OCI-LY1 (cell line): ENCODE results near the gene CNGA1.
A peak's percentile ranks its signal among the peaks of the same experiment; 100 is the strongest.

ENCODE experiments used
- H2AFZ ChIP-seq: fragments of 200-600 bp; sonication (generic), shearing (Covaris generic); 2 replicates; pipeline ENCODE4 v1.6.0; 2014; ENCODE audit warnings: antibody characterized with exemption, mild to moderate bottlenecking, low read length
- H3F3A ChIP-seq: fragments of 200-600 bp; sonication (generic), shearing (Covaris generic); 2 replicates; pipeline ENCODE4 v1.6.0; 2014; ENCODE audit warnings: mild to moderate bottlenecking, antibody characterized with exemption, low read length, moderate library complexity; ENCODE audit not compliant: insufficient read depth
- H3K27ac ChIP-seq: fragments of 200-600 bp; sonication (generic); 2 replicates; pipeline ENCODE4 v1.5.1; 2014; ENCODE audit warnings: low read length, mixed run types, mild to moderate bottlenecking, low read depth; ENCODE audit not compliant: poor library complexity, severe bottlenecking
- H3K27me3 ChIP-seq: fragments of 200-600 bp; sonication (generic); 2 replicates; pipeline ENCODE4 v1.6.0; 2014; ENCODE audit warnings: antibody characterized with exemption, mild to moderate bottlenecking, low read length, moderate library complexity; ENCODE audit not compliant: insufficient read depth
- H3K36me3 ChIP-seq: fragments of 200-600 bp; sonication (generic); 2 replicates; pipeline ENCODE4 v1.6.1; 2014; ENCODE audit warnings: mild to moderate bottlenecking, antibody characterized with exemption, low read length, moderate library complexity, mixed read lengths; ENCODE audit not compliant: insufficient read depth
- H3K4me1 ChIP-seq: fragments of 200-600 bp; sonication (generic); 2 replicates; pipeline ENCODE4 v1.5.1; 2014; ENCODE audit warnings: mild to moderate bottlenecking, low read length, moderate library complexity; ENCODE audit not compliant: insufficient read depth, severe bottlenecking
- H3K4me2 ChIP-seq: fragments of 200-600 bp; sonication (generic), shearing (Covaris generic); 2 replicates; pipeline ENCODE4 v1.6.1; 2014; ENCODE audit warnings: low read length
- H3K4me3 ChIP-seq: fragments of 200-600 bp; sonication (generic); 2 replicates; pipeline ENCODE4 v1.5.1; 2014; ENCODE audit warnings: low read length, low read depth, mild to moderate bottlenecking, mixed read lengths; ENCODE audit not compliant: poor library complexity, severe bottlenecking
- H3K79me2 ChIP-seq: fragments of 200-600 bp; shearing (Covaris generic); 2 replicates; pipeline ENCODE4 v1.6.1; 2016; ENCODE audit warnings: mixed run types, low read length, mixed read lengths; ENCODE audit not compliant: insufficient read depth
- H3K9ac ChIP-seq: fragments of 200-600 bp; sonication (generic), shearing (Covaris generic); 2 replicates; pipeline ENCODE4 v1.6.1; 2014; ENCODE audit warnings: mild to moderate bottlenecking, low read length, mixed read lengths
- H3K9me2 ChIP-seq: fragments of 200-600 bp; sonication (generic), shearing (Covaris generic); 2 replicates; pipeline ENCODE4 v1.6.1; 2014; ENCODE audit warnings: low read depth, mild to moderate bottlenecking, low read length, mixed read lengths
- H3K9me3 ChIP-seq: fragments of 200-600 bp; shearing (Covaris generic); 2 replicates; pipeline ENCODE4 v1.6.1; 2014; ENCODE audit warnings: low read length, mixed read lengths
- H4K20me1 ChIP-seq: fragments of 200-600 bp; sonication (generic), shearing (Covaris generic); 2 replicates; pipeline ENCODE4 v1.6.0; 2016; ENCODE audit warnings: mild to moderate bottlenecking, low read length; ENCODE audit not compliant: insufficient read depth
- EZH2 ChIP-seq: fragments of 200-600 bp; sonication (generic), shearing (Covaris generic); IDR thresholded peaks from 2 replicates; pipeline ENCODE4 v1.8.0; 2017; ENCODE audit warnings: borderline replicate concordance, mixed run types, mild to moderate bottlenecking, antibody characterized with exemption, low read length, moderate library complexity, mixed read lengths
- TF ChIP-seq, protein P1 (sequence below): fragments of 200-600 bp; sonication (generic), shearing (Covaris generic); IDR thresholded peaks from 2 replicates; pipeline ENCODE4 v1.5.1; 2017; ENCODE audit warnings: mild to moderate bottlenecking, antibody characterized with exemption, low read length, moderate library complexity, mixed read lengths

Gene CNGA1

DNA sequence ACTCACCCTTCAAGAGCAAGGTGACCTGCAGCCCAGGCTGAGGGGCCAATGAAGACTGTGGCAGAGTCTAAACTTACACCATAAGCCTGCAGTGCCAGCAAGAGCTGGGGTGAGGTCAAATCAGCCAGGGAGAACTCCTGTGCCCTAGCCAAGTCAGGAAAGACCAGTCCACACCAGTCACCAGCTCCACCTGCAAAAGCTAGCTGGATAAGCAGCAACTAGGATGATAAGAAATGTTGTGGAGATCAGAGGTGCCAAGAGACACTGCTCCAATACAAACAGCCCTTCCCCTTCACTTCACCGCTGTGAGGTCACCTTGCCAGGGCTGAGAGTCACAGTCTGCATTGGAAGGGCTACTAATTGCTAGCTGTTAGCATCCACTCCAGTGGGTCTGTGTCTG, 31.4 kb upstream of the CNGA1 start:
- H3K9me3 ChIP-seq: no peaks in the 10 kb centered on the region
- no peak overlapping the region for H3K4me3 ChIP-seq
- peak overlapping the region; percentile 35 for H3K4me2 ChIP-seq
- H3K27me3 ChIP-seq: no peaks in the 10 kb centered on the region
- H3F3A ChIP-seq: no peaks in the 10 kb centered on the region
- H3K4me1 ChIP-seq: peaks cover 56% of the 10 kb centered on the region
- no peaks in the 10 kb centered on the region for H3K79me2 ChIP-seq
- no peaks in the 10 kb centered on the region for H3K36me3 ChIP-seq
- H3K9me2 ChIP-seq: no peaks in the 10 kb centered on the region
- H3K27ac ChIP-seq: peak overlapping the region; percentile 53
- H4K20me1 ChIP-seq: no peaks in the 10 kb centered on the region
- no peak overlapping the region; the same call in 1 of the 2 replicates for H3K9ac ChIP-seq
- TF ChIP-seq, protein P1, sequence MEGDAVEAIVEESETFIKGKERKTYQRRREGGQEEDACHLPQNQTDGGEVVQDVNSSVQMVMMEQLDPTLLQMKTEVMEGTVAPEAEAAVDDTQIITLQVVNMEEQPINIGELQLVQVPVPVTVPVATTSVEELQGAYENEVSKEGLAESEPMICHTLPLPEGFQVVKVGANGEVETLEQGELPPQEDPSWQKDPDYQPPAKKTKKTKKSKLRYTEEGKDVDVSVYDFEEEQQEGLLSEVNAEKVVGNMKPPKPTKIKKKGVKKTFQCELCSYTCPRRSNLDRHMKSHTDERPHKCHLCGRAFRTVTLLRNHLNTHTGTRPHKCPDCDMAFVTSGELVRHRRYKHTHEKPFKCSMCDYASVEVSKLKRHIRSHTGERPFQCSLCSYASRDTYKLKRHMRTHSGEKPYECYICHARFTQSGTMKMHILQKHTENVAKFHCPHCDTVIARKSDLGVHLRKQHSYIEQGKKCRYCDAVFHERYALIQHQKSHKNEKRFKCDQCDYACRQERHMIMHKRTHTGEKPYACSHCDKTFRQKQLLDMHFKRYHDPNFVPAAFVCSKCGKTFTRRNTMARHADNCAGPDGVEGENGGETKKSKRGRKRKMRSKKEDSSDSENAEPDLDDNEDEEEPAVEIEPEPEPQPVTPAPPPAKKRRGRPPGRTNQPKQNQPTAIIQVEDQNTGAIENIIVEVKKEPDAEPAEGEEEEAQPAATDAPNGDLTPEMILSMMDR: no peak
- TF ChIP-seq EZH2: no peak
- H2AFZ ChIP-seq: no peak overlapping the region

DNA sequence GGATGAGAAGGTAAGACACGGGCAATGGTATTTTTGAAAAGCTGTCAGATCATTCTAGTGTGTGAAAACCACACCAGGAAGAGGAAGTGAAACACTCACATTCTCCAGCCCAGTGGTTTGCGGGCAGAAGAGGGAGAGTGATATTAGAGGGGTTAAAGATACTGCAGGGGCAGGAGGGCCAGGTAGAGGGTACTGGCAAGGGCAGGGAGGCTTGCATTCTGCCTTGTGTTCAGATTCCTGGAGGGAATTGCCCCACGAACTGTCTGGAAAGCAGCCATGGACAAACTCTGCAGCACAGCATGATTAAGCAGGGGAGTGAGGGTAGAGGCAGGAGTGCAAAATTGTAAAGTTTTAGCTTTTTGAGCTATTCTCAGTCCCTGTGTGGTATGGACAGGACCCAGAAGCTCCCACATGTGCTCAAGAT, 31.0 kb upstream of the CNGA1 start:
- TF ChIP-seq, protein P1: no peak
- no peak for TF ChIP-seq EZH2
- H3K9ac ChIP-seq: no peak overlapping the region; the same call in 1 of the 2 replicates
- no peaks in the 10 kb centered on the region for H3K36me3 ChIP-seq
- H3K27me3 ChIP-seq: no peaks in the 10 kb centered on the region
- H3K9me3 ChIP-seq: no peaks in the 10 kb centered on the region
- peak overlapping the region; percentile 53 for H3K27ac ChIP-seq
- peak overlapping the region; percentile 35 for H3K4me2 ChIP-seq
- no peaks in the 10 kb centered on the region for H3K9me2 ChIP-seq
- H3K4me3 ChIP-seq: no peak overlapping the region
- no peaks in the 10 kb centered on the region for H3F3A ChIP-seq
- no peaks in the 10 kb centered on the region for H4K20me1 ChIP-seq
- no peaks in the 10 kb centered on the region for H3K79me2 ChIP-seq
- no peak overlapping the region for H2AFZ ChIP-seq
- peaks cover 56% of the 10 kb centered on the region for H3K4me1 ChIP-seq

DNA sequence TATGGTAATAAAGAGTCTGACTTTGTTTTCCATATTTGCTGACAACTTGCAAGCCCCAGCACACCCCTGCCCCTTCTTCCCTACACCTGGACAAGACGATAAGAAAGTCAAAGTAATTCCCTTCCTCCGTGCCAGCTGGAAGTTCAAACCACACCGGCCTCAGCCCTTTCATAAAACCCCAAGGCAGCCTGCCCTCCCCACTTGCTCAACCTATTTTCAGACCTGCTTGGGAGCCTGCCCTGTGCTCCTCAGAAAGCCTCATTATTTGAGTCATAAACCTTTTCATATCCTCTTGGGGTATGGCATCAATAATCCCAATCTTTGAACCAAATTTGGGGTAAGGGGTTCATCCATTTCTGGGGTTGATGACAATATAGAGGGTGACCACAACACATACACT, 29.6 kb upstream of the CNGA1 start:
- Histone ChIP-seq H4K20me1 (no peaks in the 10 kb centered on the region), H3K79me2 (no peaks in the 10 kb centered on the region), H3K4me3 (no peak overlapping the region), H3F3A (no peaks in the 10 kb centered on the region), H3K4me2 (no peak overlapping the region), H3K9me2 (no peaks in the 10 kb centered on the region), H3K36me3 (no peaks in the 10 kb centered on the region), H3K27me3 (no peaks in the 10 kb centered on the region), H3K9ac (no peak overlapping the region), H3K4me1 (peaks cover 56% of the 10 kb centered on the region), H3K27ac (no peak overlapping the region), H2AFZ (no peak overlapping the region), H3K9me3 (no peaks in the 10 kb centered on the region)
- TF ChIP-seq EZH2: no peak
- TF ChIP-seq, protein P1: no peak
